Stimulated activated CD8-positive, alpha-beta memory T cell treated with anti-CD3 and anti-CD28 coated beads, Interleukin-12 subunit alpha, Interleukin-12 subunit beta, amount 100 ng/mL, for 4 hours (primary cell): Measurements from ENCODE around the gene SHISAL1.

ENCODE experiments used
- DNase-seq: peaks from one replicate; pipeline ENCODE4 v3.0.0-alpha.2; 2020; ENCODE audit warnings: low read depth

Gene SHISAL1

GRCh38 chr22:44312766-44313165, at the start of gene SHISAL1:
TSS of gene SHISAL1 (minus strand) at chr22:44312951. CDS start at chr22:44300945, 12,006 bp downstream.
- no peak for DNase-seq

GRCh38 chr22:44361391-44362126, 48.8 kb upstream of the SHISAL1 start:
- no peak for DNase-seq

GRCh38 chr22:44360668-44361381, 48.1 kb upstream of the SHISAL1 start:
- no peak for DNase-seq

- DNase-seq: no peak
Measured at GRCh38 chr22:44360306-44360667, 47.5 kb upstream of the SHISAL1 start.

- DNase-seq: no peak
Measured at GRCh38 chr22:44359496-44360110, 46.9 kb upstream of the SHISAL1 start.

- DNase-seq: no peak
Measured at GRCh38 chr22:44358709-44359440, 46.1 kb upstream of the SHISAL1 start.

GRCh38 chr22:44357966-44358465, 45.3 kb upstream of the SHISAL1 start:
- no peak for DNase-seq

- DNase-seq: no peak
Measured at GRCh38 chr22:44357296-44357965, 44.7 kb upstream of the SHISAL1 start.

GRCh38 chr22:44355716-44356070, 42.9 kb upstream of the SHISAL1 start:
- no peak for DNase-seq

GRCh38 chr22:44354288-44354687, 41.5 kb upstream of the SHISAL1 start:
- DNase-seq: no peak

- DNase-seq: no peak
Measured at GRCh38 chr22:44353041-44353440, 40.3 kb upstream of the SHISAL1 start.

GRCh38 chr22:44352378-44353035, 39.8 kb upstream of the SHISAL1 start:
- no peak for DNase-seq

GRCh38 chr22:44351685-44352377, 39.1 kb upstream of the SHISAL1 start:
- no peak for DNase-seq

GRCh38 chr22:44351037-44351436, 38.3 kb upstream of the SHISAL1 start:
- no peak for DNase-seq

GRCh38 chr22:44349594-44349993, 36.8 kb upstream of the SHISAL1 start:
- DNase-seq: no peak

- DNase-seq: no peak
Measured at GRCh38 chr22:44348971-44349560, 36.3 kb upstream of the SHISAL1 start.

GRCh38 chr22:44347549-44347948, 34.8 kb upstream of the SHISAL1 start:
- no peak for DNase-seq

GRCh38 chr22:44347080-44347479, 34.3 kb upstream of the SHISAL1 start:
- DNase-seq: no peak

- DNase-seq: no peak
Measured at GRCh38 chr22:44345872-44346271, 33.1 kb upstream of the SHISAL1 start.

GRCh38 chr22:44344407-44344806, 31.7 kb upstream of the SHISAL1 start:
- no peak for DNase-seq
